MM.1S (cell line): ENCODE data around the gene TLCD3B.

Experiments
- DNase-seq: peaks from one replicate; pipeline ENCODE4 v3.0.0-alpha.2; 2015
- H2AFZ ChIP-seq: fragments of 300-600 bp; sonication (generic); 2 replicates; pipeline ENCODE4 v1.6.0; 2016; ENCODE audit warnings: antibody characterized with exemption, low read length
- H3F3A ChIP-seq: fragments of 300-600 bp; sonication (generic); 2 replicates; pipeline ENCODE4 v1.6.1; 2016; ENCODE audit warnings: mild to moderate bottlenecking, antibody characterized with exemption, low read length, moderate library complexity, mixed read lengths; ENCODE audit not compliant: insufficient read depth
- H3K27ac ChIP-seq: fragments of 300-600 bp; sonication (generic); 2 replicates; pipeline ENCODE4 v1.5.1; 2016; ENCODE audit warnings: mild to moderate bottlenecking, low read length
- H3K27me3 ChIP-seq: fragments of 300-600 bp; sonication (generic); replicated peaks from 2 replicates; pipeline ENCODE4 v1.6.0; 2016; ENCODE audit warnings: low read length; ENCODE audit not compliant: insufficient read depth
- H3K36me3 ChIP-seq: fragments of 300-600 bp; sonication (generic); replicated peaks from 2 replicates; pipeline ENCODE4 v1.6.1; 2016; ENCODE audit warnings: mild to moderate bottlenecking, low read length, mixed read lengths; ENCODE audit not compliant: insufficient read depth
- H3K4me1 ChIP-seq: fragments of 300-600 bp; sonication (generic); 2 replicates; pipeline ENCODE4 v1.6.1; 2016; ENCODE audit warnings: low read length, mixed read lengths
- H3K4me2 ChIP-seq: fragments of 300-600 bp; sonication (generic); 2 replicates; pipeline ENCODE4 v1.6.0; 2016; ENCODE audit warnings: low read depth, low read length
- H3K4me3 ChIP-seq: fragments of 300-600 bp; sonication (generic); 2 replicates; pipeline ENCODE4 v1.5.1; 2016; ENCODE audit warnings: low read length, mixed read lengths
- H3K79me2 ChIP-seq: fragments of 300-600 bp; sonication (generic); 2 replicates; pipeline ENCODE4 v1.6.1; 2016; ENCODE audit warnings: mixed run types, low read length, mixed read lengths
- H3K9ac ChIP-seq: fragments of 300-600 bp; sonication (generic); 2 replicates; pipeline ENCODE4 v1.6.1; 2016; ENCODE audit warnings: low read length, mixed read lengths
- H3K9me2 ChIP-seq: fragments of 300-600 bp; sonication (generic); replicated peaks from 2 replicates; pipeline ENCODE4 v1.6.1; 2016; ENCODE audit warnings: mild to moderate bottlenecking, low read length, mixed read lengths; ENCODE audit not compliant: insufficient read depth
- H3K9me3 ChIP-seq: fragments of 300-600 bp; sonication (generic); replicated peaks from 2 replicates; pipeline ENCODE4 v1.6.1; 2016; ENCODE audit warnings: mild to moderate bottlenecking, low read length, mixed read lengths; ENCODE audit not compliant: insufficient read depth
- H4K20me1 ChIP-seq: fragments of 300-600 bp; sonication (generic); 2 replicates; pipeline ENCODE4 v1.6.1; 2016; ENCODE audit warnings: mild to moderate bottlenecking, low read length, moderate library complexity, mixed read lengths; ENCODE audit not compliant: insufficient read depth
- CTCF ChIP-seq: fragments of 300-600 bp; sonication (generic); IDR thresholded peaks from 2 replicates; pipeline ENCODE4 v1.5.1; 2016; ENCODE audit warnings: antibody characterized with exemption, low read length, mixed read lengths
- EZH2 ChIP-seq: fragments of 300-600 bp; sonication (generic); optimal IDR thresholded peaks from 2 replicates; pipeline ENCODE3; 2017; ENCODE audit warnings: low read depth, mild to moderate bottlenecking, antibody characterized with exemption, low read length, mixed read lengths
- EZH2phosphoT487 ChIP-seq: fragments of 300-600 bp; sonication (generic); IDR thresholded peaks from 2 replicates; pipeline ENCODE4 v1.6.1; 2018; ENCODE audit warnings: antibody characterized with exemption, low read length

TLCD3B gene

GRCh38 chr16:30030841-30031413 is at the start of gene TLCD3B:
TLCD3B (minus strand) TSS chr16:30031271; CDS start chr16:30030527, 744 bp downstream.
- Histone ChIP-seq H3K4me1 (no peaks in the 10 kb centered on the region), H2AFZ (no peak within 1 kb of the TSS), H3K9ac (no peak within 1 kb of the TSS), H3K4me2 (no peak within 1 kb of the TSS), H3F3A (no peaks in the 10 kb centered on the region), H3K4me3 (no peak within 1 kb of the TSS), H3K9me2 (no peaks in the 10 kb centered on the region), H4K20me1 (no peaks in the 10 kb centered on the region), H3K36me3 (no peaks in the 10 kb centered on the region), H3K79me2 (no peaks in the 10 kb centered on the region), H3K27me3 (peaks cover 67% of the 10 kb centered on the region), H3K9me3 (no peaks in the 10 kb centered on the region), H3K27ac (no peak within 1 kb of the TSS)
- no peak for TF ChIP-seq CTCF
- no peak for TF ChIP-seq EZH2
- no peak for TF ChIP-seq EZH2phosphoT487
- DNase-seq = no peak

GRCh38 chr16:30079480-30079879 is 48.4 kb upstream of the TLCD3B start:
- H3K9me3 ChIP-seq = no peaks in the 10 kb centered on the region
- peaks cover 7% of the 10 kb centered on the region for H3K4me1 ChIP-seq
- peaks cover 8% of the 10 kb centered on the region for H3F3A ChIP-seq
- TF ChIP-seq CTCF = no peak
- no peak for TF ChIP-seq EZH2phosphoT487
- no peak for TF ChIP-seq EZH2
- no peak overlapping the region for H2AFZ ChIP-seq
- H3K4me3 ChIP-seq = no peak overlapping the region
- H3K36me3 ChIP-seq = 0 out of 2 replicates have a peak, but pooled peaks cover 8% of the 10 kb centered on the region
- peaks cover 62% of the 10 kb centered on the region for H3K79me2 ChIP-seq
- H3K9me2 ChIP-seq = no peaks in the 10 kb centered on the region
- H3K27me3 ChIP-seq = no peaks in the 10 kb centered on the region
- H3K27ac ChIP-seq = no peak overlapping the region
- H3K9ac ChIP-seq = no peak overlapping the region
- no peak for DNase-seq
- H3K4me2 ChIP-seq = no peak overlapping the region
- no peaks in the 10 kb centered on the region for H4K20me1 ChIP-seq

GRCh38 chr16:30078744-30079143 is 47.7 kb upstream of the TLCD3B start:
- H4K20me1 ChIP-seq = no peaks in the 10 kb centered on the region
- no peak overlapping the region for H3K4me3 ChIP-seq
- H2AFZ ChIP-seq = no peak overlapping the region
- H3K4me1 ChIP-seq = peaks cover 7% of the 10 kb centered on the region
- TF ChIP-seq EZH2 = no peak
- TF ChIP-seq CTCF = no peak
- no peak for TF ChIP-seq EZH2phosphoT487
- no peak overlapping the region for H3K4me2 ChIP-seq
- H3K27me3 ChIP-seq = no peaks in the 10 kb centered on the region
- no peaks in the 10 kb centered on the region for H3K9me3 ChIP-seq
- H3K9me2 ChIP-seq = no peaks in the 10 kb centered on the region
- no peak overlapping the region for H3K9ac ChIP-seq
- 0 out of 2 replicates have a peak, but pooled peaks cover 8% of the 10 kb centered on the region for H3K36me3 ChIP-seq
- no peak overlapping the region for H3K27ac ChIP-seq
- peaks cover 62% of the 10 kb centered on the region for H3K79me2 ChIP-seq
- peaks cover 8% of the 10 kb centered on the region for H3F3A ChIP-seq
- no peak for DNase-seq
